ENCODE measurements around the gene DTWD1.
"Not testable (repeated sequence)": the region's sequence is repeated elsewhere in the genome, so short reads cannot be mapped to it uniquely, and the experiment has no call there.

Gene DTWD1, protein sequence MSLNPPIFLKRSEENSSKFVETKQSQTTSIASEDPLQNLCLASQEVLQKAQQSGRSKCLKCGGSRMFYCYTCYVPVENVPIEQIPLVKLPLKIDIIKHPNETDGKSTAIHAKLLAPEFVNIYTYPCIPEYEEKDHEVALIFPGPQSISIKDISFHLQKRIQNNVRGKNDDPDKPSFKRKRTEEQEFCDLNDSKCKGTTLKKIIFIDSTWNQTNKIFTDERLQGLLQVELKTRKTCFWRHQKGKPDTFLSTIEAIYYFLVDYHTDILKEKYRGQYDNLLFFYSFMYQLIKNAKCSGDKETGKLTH

DNA sequence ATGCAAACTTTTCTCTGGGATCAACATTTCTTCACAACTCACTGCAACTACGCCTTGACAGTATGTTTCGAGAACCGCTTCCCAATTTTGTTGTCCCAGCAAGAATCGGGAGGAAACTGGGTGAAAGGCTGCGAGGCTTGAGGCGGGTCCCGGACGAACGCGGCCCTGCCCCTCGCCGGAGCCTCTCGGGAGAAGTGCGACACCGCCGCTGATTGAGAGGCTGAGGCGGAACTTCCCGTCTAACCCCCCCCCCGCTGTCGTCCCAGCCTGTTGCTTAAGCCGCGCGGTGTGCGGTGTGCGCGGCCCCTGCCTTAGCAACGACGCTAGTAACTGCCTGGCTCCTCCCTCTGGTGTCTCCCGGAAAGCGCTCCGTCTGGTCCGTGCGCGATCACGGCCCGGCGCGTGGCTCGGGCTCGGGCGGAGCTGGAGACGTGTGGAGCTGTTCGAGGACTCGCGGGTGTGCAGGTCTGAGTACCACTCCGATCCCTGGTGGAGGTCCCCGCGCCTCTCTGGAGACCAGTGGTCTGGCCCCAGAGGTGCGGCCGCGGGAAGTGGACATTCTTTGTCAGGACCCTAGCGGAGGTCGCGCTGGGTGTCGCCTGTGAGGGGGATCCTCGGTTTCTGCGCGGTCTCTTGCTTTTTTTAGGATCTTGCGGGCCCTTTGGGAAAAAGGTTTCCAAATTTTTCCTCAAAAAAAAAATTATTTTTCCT, at the start of gene DTWD1, which contains the start of gene FAM227B:
Gene DTWD1 (plus strand): TSS at position 391 of the 711 bp plus-strand sequence. CDS start 4,120 bp downstream, outside the sequence.
Gene FAM227B (minus strand): TSS at position 161 of the 711 bp plus-strand sequence. CDS start 5,647 bp downstream, outside the sequence.
- peak; percentile 99 for DNase-seq

DNA sequence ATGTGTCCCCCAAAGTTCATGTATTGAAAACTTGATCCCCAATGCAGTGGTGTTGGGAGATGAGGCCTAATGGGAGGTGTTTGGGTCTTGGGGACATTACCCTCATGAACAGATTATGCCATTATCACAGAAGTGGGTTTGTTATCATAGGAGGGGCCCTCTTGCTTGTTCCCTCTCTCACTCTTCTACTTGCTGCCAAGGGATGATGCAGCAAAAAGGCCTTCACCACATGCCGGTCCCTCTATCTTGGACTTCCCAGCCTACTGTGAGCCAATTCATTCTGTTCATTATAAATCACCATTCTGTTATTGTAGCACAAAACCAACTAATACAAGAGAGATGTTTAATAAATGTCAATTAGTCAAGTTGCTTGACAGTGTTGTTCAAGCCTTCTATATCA, 47.4 kb upstream of the DTWD1 start:
- no peak for DNase-seq

DNA sequence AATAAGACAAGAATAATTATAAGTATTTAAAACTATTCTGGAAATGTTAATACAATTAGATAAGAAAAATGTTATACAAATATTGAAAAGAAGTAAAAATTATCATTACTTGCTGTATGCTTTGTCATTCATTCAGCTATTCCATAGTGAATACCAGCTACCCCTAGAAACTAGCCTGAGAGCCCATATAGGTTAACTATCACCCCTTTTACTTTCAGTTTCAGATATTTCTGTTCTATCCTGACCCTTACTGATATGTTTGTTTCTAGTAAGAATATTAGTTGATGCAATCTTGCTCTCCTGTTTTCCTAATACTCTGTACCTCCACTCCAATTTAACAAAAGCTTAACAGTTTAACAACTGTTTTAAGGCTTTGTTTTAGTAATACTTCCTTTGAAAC, 31.8 kb upstream of the DTWD1 start:
- DNase-seq = no peak

- DNase-seq = not testable (repeated sequence)
Measured at GRCh38 chr15:49592829-49593316, 28.0 kb upstream of the DTWD1 start.

DNA sequence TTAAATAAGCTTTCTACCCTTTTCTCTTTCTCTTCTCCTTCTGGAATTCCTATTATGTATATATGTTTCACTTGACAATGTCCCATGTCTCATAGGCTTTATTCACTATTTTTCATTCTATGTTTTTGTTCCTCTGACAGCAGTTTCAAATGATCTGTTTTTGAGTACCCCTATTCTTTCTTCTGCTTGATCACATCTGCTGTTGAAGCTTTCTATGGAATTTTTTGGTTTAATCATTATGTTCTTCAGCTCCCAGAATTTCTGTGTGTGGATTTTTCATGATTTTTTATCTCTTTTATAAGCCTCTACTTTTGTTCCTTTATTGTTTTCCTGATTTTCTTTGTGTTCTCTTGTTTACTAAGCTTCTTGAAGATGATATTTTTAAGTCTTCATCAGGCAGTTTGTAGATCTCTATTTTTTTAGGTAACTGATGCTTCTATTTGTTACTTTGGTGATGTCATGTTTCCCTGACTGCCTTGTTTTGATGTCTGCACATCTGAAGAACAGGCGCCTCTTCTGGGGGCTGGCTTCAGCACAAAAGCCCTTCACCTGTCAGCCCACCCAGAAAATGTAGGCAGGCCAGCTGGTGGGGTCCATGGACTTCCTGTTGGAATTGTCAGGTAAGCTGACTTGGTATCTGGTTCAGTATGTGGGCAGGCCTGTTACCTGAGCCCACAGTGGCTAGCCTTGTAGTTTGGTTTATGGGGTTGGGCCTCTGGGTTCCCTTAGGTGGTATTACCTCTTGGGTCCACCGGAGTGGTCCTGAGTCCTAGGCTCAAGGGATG, 16.0 kb upstream of the DTWD1 start:
- no peak for DNase-seq

- DNase-seq = no peak
Measured at GRCh38 chr15:49605588-49605987, 15.3 kb upstream of the DTWD1 start.

GRCh38 chr15:49606594-49606993, 14.3 kb upstream of the DTWD1 start:
- no peak for DNase-seq

DNA sequence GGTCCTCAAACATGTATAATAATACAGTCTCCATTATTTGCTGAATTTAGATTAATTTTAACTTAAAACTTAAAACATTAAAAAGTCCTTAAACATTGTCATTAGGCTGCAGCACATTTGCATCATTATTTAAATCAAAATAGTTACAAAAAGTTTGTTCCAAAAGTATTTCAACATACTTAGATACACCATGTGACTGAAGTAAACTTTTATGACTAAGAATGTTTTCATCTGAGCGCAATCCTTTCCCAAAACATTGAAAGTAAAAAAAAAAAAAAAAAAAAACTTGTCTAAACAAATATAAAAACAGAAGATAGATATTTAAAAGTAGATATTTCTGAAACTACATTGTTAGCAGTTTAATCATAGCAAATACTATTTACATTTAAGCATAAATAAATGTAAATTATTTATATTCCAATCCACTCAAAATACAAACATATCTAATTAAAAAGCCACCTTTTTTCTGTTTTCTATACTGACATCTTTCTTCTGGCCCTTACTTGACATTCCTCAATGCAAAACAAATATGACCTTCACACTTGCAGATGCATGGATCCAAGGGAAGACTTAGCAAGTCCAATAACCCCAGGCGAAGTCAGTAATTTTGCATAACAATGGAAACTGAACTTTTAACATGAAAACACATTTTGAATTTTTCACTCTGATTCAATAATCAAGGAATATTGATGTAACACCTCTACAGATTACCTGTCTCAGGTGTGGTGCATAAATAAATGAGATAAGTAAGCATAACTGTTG, 10.5 kb upstream of the DTWD1 start:
- DNase-seq = no peak

- DNase-seq = not testable (repeated sequence)
Measured at GRCh38 chr15:49612240-49612639, 8.6 kb upstream of the DTWD1 start.

DNA sequence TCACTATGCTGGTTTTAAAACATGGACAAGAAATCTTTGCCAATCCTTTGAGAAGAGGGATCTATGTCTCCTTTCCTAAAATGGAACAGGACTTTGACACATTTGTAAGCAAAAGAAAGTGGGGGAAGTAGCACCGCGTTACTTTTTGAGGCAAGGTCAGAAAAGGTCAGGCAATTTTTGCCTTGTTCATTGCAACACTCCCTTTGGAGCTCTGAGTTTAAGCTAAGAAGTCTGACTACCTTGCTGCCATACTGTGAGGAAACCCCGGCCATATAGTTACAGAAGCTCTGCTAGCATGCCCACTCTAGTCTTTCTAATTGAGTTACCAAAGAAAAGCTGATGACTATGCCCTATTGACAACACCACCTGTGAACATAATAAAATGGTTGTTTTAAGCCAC, 1.6 kb upstream of the DTWD1 start:
- DNase-seq = no peak

- peak; percentile 20 for DNase-seq
Measured at GRCh38 chr15:49620199-49620598, 649 bp upstream of the DTWD1 start.

GRCh38 chr15:49621401-49621811, 558 bp downstream of the DTWD1 start:
- DNase-seq = no peak

- DNase-seq = peak; percentile 16
Measured at GRCh38 chr15:49621887-49622286, 1.0 kb downstream of the DTWD1 start.

GRCh38 chr15:49622561-49622960, 1.7 kb downstream of the DTWD1 start:
- peak; percentile 48 for DNase-seq

GRCh38 chr15:49624056-49624455, 3.2 kb downstream of the DTWD1 start:
- peak; percentile 94 for DNase-seq

GRCh38 chr15:49625460-49626036, 4.7 kb downstream of the DTWD1 start:
- no peak for DNase-seq

- peak; percentile 95 for DNase-seq
Measured at GRCh38 chr15:49627407-49627877, 6.6 kb downstream of the DTWD1 start.

DNA sequence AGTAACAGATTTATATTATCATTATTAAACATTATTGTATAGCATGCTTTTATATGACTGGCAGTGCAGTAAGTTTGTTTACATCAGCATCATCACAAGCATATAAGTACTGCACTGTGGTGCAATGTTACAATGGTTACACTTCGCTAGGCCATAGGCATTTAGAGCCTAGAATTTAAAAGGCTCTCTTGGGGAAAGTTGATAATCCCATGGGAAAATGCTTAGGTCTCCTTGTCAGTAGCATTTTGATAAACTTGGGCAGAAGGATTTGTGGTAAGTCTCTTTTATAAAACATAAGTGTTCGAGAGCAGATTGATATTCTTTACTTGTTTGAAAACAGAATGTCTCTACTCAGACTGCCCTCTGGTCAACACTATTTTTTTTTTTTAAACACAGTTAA, 7.5 kb downstream of the DTWD1 start:
- DNase-seq = peak; percentile 33

- DNase-seq = no peak
Measured at GRCh38 chr15:49637857-49638256, 17.0 kb downstream of the DTWD1 start.

- peak; percentile 20 for DNase-seq
Measured at GRCh38 chr15:49644364-49644794, 23.5 kb downstream of the DTWD1 start.

- DNase-seq = no peak
Measured at GRCh38 chr15:49645277-49645676, 24.4 kb downstream of the DTWD1 start.

DNA sequence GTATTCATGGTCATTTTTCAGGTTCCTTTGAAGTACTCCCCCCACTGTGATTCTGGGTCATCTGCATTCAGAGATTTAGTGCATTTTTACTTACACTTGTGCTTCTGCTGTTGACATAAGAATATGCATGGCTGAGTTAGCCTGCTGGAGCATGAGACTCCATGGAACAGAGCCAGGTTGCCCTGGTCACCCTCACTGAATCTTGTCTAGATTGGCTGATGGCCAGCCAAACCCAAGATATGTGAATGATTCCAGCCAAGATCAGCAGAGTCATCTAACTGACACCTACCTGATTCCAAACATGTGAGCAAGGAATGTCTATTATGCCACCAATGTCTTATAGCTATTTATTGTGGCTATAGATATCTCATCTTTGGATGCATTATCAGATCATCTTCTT, 25.1 kb downstream of the DTWD1 start:
- peak; percentile 91 for DNase-seq
